NCI-H446 (cell line): Measurements from ENCODE around the gene IBTK.
"Not testable (repeated sequence)": the region's sequence is repeated elsewhere in the genome, so short reads cannot be mapped to it uniquely, and the experiment has no call there.

Experiments used
- DNase-seq, 2 experiments: peaks; one replicate each; lab custom pipeline; 2025; lab: John Stamatoyannopoulos, UW

The IBTK gene

GRCh38 chr6:82247505-82248272 lies at the start of gene IBTK:
Gene IBTK (minus strand): TSS chr6:82247744. CDS start chr6:82240486, 7,258 bp downstream.
- peak; percentile 56 to 86 for DNase-seq

GRCh38 chr6:82283771-82284410 lies 36.3 kb upstream of the IBTK start:
- no peak for DNase-seq

GRCh38 chr6:82281550-82281949 lies 34.0 kb upstream of the IBTK start:
- DNase-seq: not testable (repeated sequence)

- DNase-seq: no peak
Measured at GRCh38 chr6:82277686-82278085, 30.1 kb upstream of the IBTK start.

- no peak for DNase-seq
Measured at GRCh38 chr6:82275686-82276085, 28.1 kb upstream of the IBTK start.

- DNase-seq: no peak
Measured at GRCh38 chr6:82273295-82273694, 25.8 kb upstream of the IBTK start.

- peak in 1 of 2 experiments; percentile 27 for DNase-seq
Measured at GRCh38 chr6:82270881-82271635, 23.5 kb upstream of the IBTK start.

GRCh38 chr6:82268301-82268846 lies 20.8 kb upstream of the IBTK start:
- no peak for DNase-seq

- DNase-seq: no peak
Measured at GRCh38 chr6:82264824-82265223, 17.3 kb upstream of the IBTK start.

GRCh38 chr6:82264321-82264720 lies 16.8 kb upstream of the IBTK start:
- no peak for DNase-seq

GRCh38 chr6:82263916-82264315 lies 16.4 kb upstream of the IBTK start:
- DNase-seq: no peak

- DNase-seq: no peak
Measured at GRCh38 chr6:82260997-82261732, 13.6 kb upstream of the IBTK start.

GRCh38 chr6:82259389-82259788 lies 11.8 kb upstream of the IBTK start:
- no peak for DNase-seq

GRCh38 chr6:82257088-82257774 lies 9.7 kb upstream of the IBTK start:
- DNase-seq: no peak

- not testable (repeated sequence) for DNase-seq
Measured at GRCh38 chr6:82254722-82255121, 7.2 kb upstream of the IBTK start.

- peak in 1 of 2 experiments; percentile 43 for DNase-seq
Measured at GRCh38 chr6:82251942-82252341, 4.4 kb upstream of the IBTK start.

GRCh38 chr6:82249381-82250253 lies 2.1 kb upstream of the IBTK start:
- no peak for DNase-seq

GRCh38 chr6:82248273-82248735 lies 760 bp upstream of the IBTK start:
- DNase-seq: no peak

- peak in 1 of 2 experiments; percentile 33 for DNase-seq
Measured at GRCh38 chr6:82246802-82247504, 591 bp downstream of the IBTK start.
